Endothelial cell of umbilical vein (primary cell): ENCODE measurements around the gene CNTFR. TPM values are rescaled to one million over a fixed set of nuclear protein-coding genes. Genes with fewer than 3 reads are reported as not detected.

Experiments
- BruUV-seq: library from RNA; stranded (reverse); fragments of 400-500 nt; replicated peaks from 2 replicates; lab custom pipeline; 2021; lab: Mats Ljungman, UMichigan
- CTCF ChIA-PET: fragments of 300-600, 350-600 bp; sonication (Branson Sonifier 250); formaldehyde crosslinking; loops from one replicate; lab custom pipeline; 2021; ENCODE audit warnings: antibody characterized with exemption, inconsistent platforms; lab: Charles Lee
- POLR2A ChIA-PET: fragments of 300-600, 350-600 bp; sonication (Branson Sonifier 250); formaldehyde crosslinking; loops from one replicate; lab custom pipeline; 2021; ENCODE audit warnings: antibody characterized with exemption, inconsistent platforms; lab: Charles Lee
- DNase-seq: peaks from one replicate; pipeline ENCODE4 v3.0.0-alpha.2; 2011; ENCODE audit warnings: low read depth, low spot score
- FAIRE-seq: peaks from 2 replicates; lab custom pipeline; 2011; peaks lifted over from hg19 to GRCh38; lab: Jason Lieb, UNC
- H2AFZ ChIP-seq: 2 replicates; pipeline ENCODE4 v1.6.0; 2012; ENCODE audit warnings: low read depth, low read length, control low read depth, inconsistent platforms
- H3K27ac ChIP-seq: 2 replicates; pipeline ENCODE4 v1.5.1; 2011; ENCODE audit warnings: low read depth, mild to moderate bottlenecking, control low read depth, low read length, moderate library complexity; ENCODE audit not compliant: insufficient read depth
- H3K27me3 ChIP-seq, 2 experiments: 2 replicates each; pipeline versions ENCODE4 v1.6.0 to v1.6.1; 2011; ENCODE audit warnings: low read length in 2 of 2, mixed read lengths in 1 of 2; ENCODE audit not compliant: control insufficient read depth in 2 of 2, insufficient read depth in 2 of 2
- H3K36me3 ChIP-seq, 2 experiments: 2 replicates in 1 of 2; 3 replicates in 1 of 2; pipeline ENCODE4 v1.5.1; 2011; ENCODE audit warnings: low read length in 2 of 2, mild to moderate bottlenecking in 1 of 2, moderate library complexity in 1 of 2; ENCODE audit not compliant: control insufficient read depth in 2 of 2, insufficient read depth in 2 of 2; ENCODE audit errors: extremely low read depth in 1 of 2
- H3K4me1 ChIP-seq: 3 replicates; pipeline ENCODE4 v1.5.1; 2011; ENCODE audit warnings: mild to moderate bottlenecking, low read length; ENCODE audit not compliant: control insufficient read depth, insufficient read depth; ENCODE audit errors: extremely low read depth
- H3K4me2 ChIP-seq: 2 replicates; pipeline ENCODE4 v1.6.1; 2011; ENCODE audit warnings: low read length, control low read depth, mixed read lengths; ENCODE audit not compliant: insufficient read depth
- H3K4me3 ChIP-seq, 3 experiments: fragments of 200-600 bp in 1 of 3; sonication (generic), shearing (Covaris generic) in 1 of 3; replicated peaks in 1 of 3; 2 replicates each; pipeline ENCODE4 v1.5.1; 2011 to 2016; ENCODE audit warnings: control low read depth in 3 of 3, low read length in 3 of 3, mild to moderate bottlenecking in 2 of 3, inconsistent platforms in 1 of 3, low read depth in 1 of 3, moderate library complexity in 1 of 3; ENCODE audit not compliant: insufficient read depth in 1 of 3
- H3K79me2 ChIP-seq: 2 replicates; pipeline ENCODE4 v1.6.0; 2012; ENCODE audit warnings: low read length, inconsistent platforms; ENCODE audit not compliant: control insufficient read depth, insufficient read depth
- H3K9ac ChIP-seq: replicated peaks from 2 replicates; pipeline ENCODE3; 2011; ENCODE audit warnings: low read length, control low read depth; ENCODE audit not compliant: insufficient read depth; ENCODE audit errors: extremely low read depth
- H3K9me1 ChIP-seq: replicated peaks from 3 replicates; pipeline ENCODE4 v1.6.0; 2011; ENCODE audit warnings: mild to moderate bottlenecking, low read length; ENCODE audit not compliant: control insufficient read depth, insufficient read depth; ENCODE audit errors: extremely low read depth
- H3K9me3 ChIP-seq: replicated peaks from 2 replicates; pipeline ENCODE4 v1.5.1; 2012; ENCODE audit warnings: low read length, inconsistent platforms; ENCODE audit not compliant: control insufficient read depth, insufficient read depth
- H4K20me1 ChIP-seq: replicated peaks from 2 replicates; pipeline ENCODE3; 2011; ENCODE audit warnings: mild to moderate bottlenecking, low read length; ENCODE audit not compliant: control insufficient read depth, insufficient read depth; ENCODE audit errors: extremely low read depth
- CTCF ChIP-seq, 2 donors: IDR thresholded peaks; 1 replicate in 1 of 2; 2 replicates in 1 of 2; pipeline ENCODE4 v1.5.1; 2011; ENCODE audit warnings: low read length in 2 of 2, mild to moderate bottlenecking in 2 of 2, moderate library complexity in 2 of 2, control low read depth in 1 of 2, inconsistent platforms in 1 of 2, low read depth in 1 of 2; ENCODE audit not compliant: insufficient read depth in 1 of 2; ENCODE audit errors: extremely low read depth in 1 of 2
- EZH2 ChIP-seq: IDR thresholded peaks from 2 replicates; pipeline ENCODE4 v1.6.1; 2012; ENCODE audit warnings: borderline replicate concordance, low read depth, mild to moderate bottlenecking, moderate library complexity, low read length, inconsistent platforms; ENCODE audit not compliant: severe bottlenecking
- FOS ChIP-seq: IDR thresholded peaks from 2 replicates; pipeline ENCODE4 v1.6.1; 2011; ENCODE audit warnings: mild to moderate bottlenecking, low read length, moderate library complexity, borderline replicate concordance; ENCODE audit not compliant: insufficient read depth
- MYC ChIP-seq: IDR thresholded peaks from one replicate; pipeline ENCODE4 v1.6.1; 2011; ENCODE audit warnings: mild to moderate bottlenecking, low read depth, low read length
- POLR2A ChIP-seq: IDR thresholded peaks from 2 replicates; pipeline ENCODE4 v1.6.1; 2012; ENCODE audit warnings: low read depth, mild to moderate bottlenecking, control low read depth, low read length
- dilution Hi-C: fragments of 300-500 bp; cut with MboI; formaldehyde crosslinking; loops from one replicate; pipeline ENCODE4 v1.15.0; 2019; ENCODE audit warnings: low sequenced_read_pairs; ENCODE audit not compliant: extremely low pct_ligation_motif_present
- intact Hi-C: fragments of 100-400 bp; cut with micrococcal nuclease; formaldehyde crosslinking; loops from one replicate; pipeline ENCODE4 v1.10.0; 2022
- polyA plus RNA-seq, 4 experiments: library from polyadenylated mRNA; depleted of rRNA in 3 of 4; stranded (reverse) in 3 of 4; unstranded in 1 of 4; fragments of >200 nt; gene quantifications; 2 replicates each; pipeline versions ENCODE4 v1.2.1 to v1.2.3, GENCODE V29; 2011 to 2012; ENCODE audit warnings: missing spikeins in 1 of 4
- total RNA-seq: library from RNA; stranded (reverse); gene quantifications from 2 replicates; pipeline ENCODE4 v1.2.3, GENCODE V29; 2021
- TF ChIP-seq, protein P1 (sequence below): IDR thresholded peaks from 2 replicates; pipeline ENCODE4 v1.6.1; 2011; ENCODE audit not compliant: insufficient read depth, insufficient read length

CNTFR gene
- total and polyA plus RNA-seq, 2 donors (not counting 3 experiments of a cell fraction or from before 2014, with no cell fraction given): not detected

- H3K4me1 ChIP-seq: peaks cover 3% of the 10 kb centered on the region
- peaks cover 10 to 22% of the 10 kb centered on the region in 2 experiments for H3K27me3 ChIP-seq
- no peaks in the 10 kb centered on the region for H3K36me3 ChIP-seq
- no peak for TF ChIP-seq MYC
- TF ChIP-seq POLR2A: no peak
- TF ChIP-seq CTCF (IDR thresholded peaks at IDR 0.05; ENCODE audit: extremely low read depth in 1 of 2, insufficient read depth in 1 of 2, low read depth in 1 of 2, low read length in 2 of 2): no peak
- TF ChIP-seq FOS: no peak
- TF ChIP-seq, protein P1, sequence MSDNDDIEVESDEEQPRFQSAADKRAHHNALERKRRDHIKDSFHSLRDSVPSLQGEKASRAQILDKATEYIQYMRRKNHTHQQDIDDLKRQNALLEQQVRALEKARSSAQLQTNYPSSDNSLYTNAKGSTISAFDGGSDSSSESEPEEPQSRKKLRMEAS: no peak
- no peak for TF ChIP-seq EZH2
- POLR2A ChIA-PET: no interaction called here
- H4K20me1 ChIP-seq: no peaks in the 10 kb centered on the region
- no peak for DNase-seq
- H3K9ac ChIP-seq: no peak overlapping the region
- no peaks in the 10 kb centered on the region for H3K9me1 ChIP-seq
- H2AFZ ChIP-seq: no peak overlapping the region
- dilution Hi-C loops (loop anchor here (25.0 kb wide), 1 partner anchor 108 kb away; no protein-coding TSS in a partner anchor), intact Hi-C loops (no loop called here)
- CTCF ChIA-PET: interaction anchor here (1.9 to 2.4 kb wide), 2 partner anchors 19 to 27 kb away, joined by 10 to 12 read pairs; no protein-coding TSS in a partner anchor
- no peak overlapping the region for H3K27ac ChIP-seq
- no peaks in the 10 kb centered on the region for H3K9me3 ChIP-seq
- H3K79me2 ChIP-seq: no peaks in the 10 kb centered on the region
- BruUV-seq: no TSS peak
- no peak overlapping the region for H3K4me3 ChIP-seq
- FAIRE-seq: no peak
- H3K4me2 ChIP-seq: no peak overlapping the region
Observed at GRCh38 chr9:34520505-34521385, 68.8 kb downstream of the CNTFR start.
